Upper lobe of left lung (tissue), 6 donors: ENCODE data around the gene ELOVL1. TPM values are rescaled to one million over a fixed set of nuclear protein-coding genes. Genes with fewer than 3 reads are reported as not detected.

ENCODE experiments used
- ATAC-seq, 2 donors: fragments of 200-7000 bp; cut with Tn5 transposase; one replicate each; pipeline ENCODE4 v1.9.1; 2022; ENCODE audit warnings: mild to moderate bottlenecking in 2 of 2, moderate library complexity in 2 of 2; ENCODE audit not compliant: low FRiP score in 2 of 2
- DNase-seq, 2 donors: peaks; one replicate each; pipeline ENCODE4 v3.0.0-alpha.2; 2019 to 2020
- H3K27ac ChIP-seq, 4 donors: fragments of 200-600 bp; sonication (generic); one replicate each; pipeline ENCODE4 v1.5.1; 2016 to 2019
- H3K27me3 ChIP-seq, 4 donors: fragments of 200-600 bp; sonication (generic); one replicate each; pipeline ENCODE4 v1.5.1; 2017 to 2019
- H3K36me3 ChIP-seq, 4 donors: fragments of 200-600 bp; sonication (generic); one replicate each; pipeline ENCODE4 v1.5.1; 2016 to 2019
- H3K4me1 ChIP-seq, 4 donors: fragments of 200-600 bp; sonication (generic); one replicate each; pipeline ENCODE4 v1.5.1; 2018 to 2019
- H3K4me3 ChIP-seq, 4 donors: fragments of 200-600 bp; sonication (generic); one replicate each; pipeline ENCODE4 v1.5.1; 2017 to 2019; ENCODE audit warnings: mild to moderate bottlenecking in 2 of 4, moderate library complexity in 1 of 4
- H3K9me3 ChIP-seq, 4 donors: fragments of 200-600 bp; sonication (generic); one replicate each; pipeline ENCODE4 v1.5.1; 2018 to 2019
- EP300 ChIP-seq, 4 donors: sonication (generic); formaldehyde crosslinking; IDR thresholded peaks; one replicate each; pipeline ENCODE4 v1.5.1; 2017; ENCODE audit warnings: antibody characterized with exemption in 4 of 4, control low read depth in 2 of 4
- POLR2A ChIP-seq, 4 donors: fragments of 450-650 bp; IDR thresholded peaks; one replicate each; pipeline ENCODE4 v1.5.1; 2016 to 2017; ENCODE audit warnings: antibody characterized with exemption in 4 of 4, mild to moderate bottlenecking in 2 of 4
- POLR2AphosphoS5 ChIP-seq, 2 donors: sonication (generic); formaldehyde crosslinking; IDR thresholded peaks; one replicate each; pipeline ENCODE4 v1.5.1; 2017; ENCODE audit warnings: antibody characterized with exemption in 2 of 2
- WGBS, 2 donors: methylation state at CpG; one replicate each; pipeline ENCODE4 v1.1.5; 2017 to 2018; 5-methylcytosine and 5-hydroxymethylcytosine counted together
- total RNA-seq, 6 donors: library from RNA; depleted of rRNA in 4 of 6; stranded (reverse); fragments of >200 nt in 4 of 6; gene quantifications; one replicate each; pipeline versions ENCODE4 v1.1.0 to v1.2.1, GENCODE V29; 2016 to 2021
- TF ChIP-seq, protein P1 (sequence below), 6 experiments: fragments of 450-650 bp in 4 of 6; fragments of 200-600 bp in 2 of 6; sonication (generic) in 2 of 6; IDR thresholded peaks; one replicate each; pipeline ENCODE4 v1.5.1; 2016 to 2019; ENCODE audit warnings: antibody characterized with exemption in 6 of 6
- donor health status: DM: no; HTN: no; CAD: no; lungs with moderate emphysema.
- donor health status: DM: no; HTN: yes; CAD: no; lungs with severe emphysema.

Gene ELOVL1
- total RNA-seq, 6 donors from 2014 or later = 32.5 to 118 (median 72.0) TPM

DNA sequence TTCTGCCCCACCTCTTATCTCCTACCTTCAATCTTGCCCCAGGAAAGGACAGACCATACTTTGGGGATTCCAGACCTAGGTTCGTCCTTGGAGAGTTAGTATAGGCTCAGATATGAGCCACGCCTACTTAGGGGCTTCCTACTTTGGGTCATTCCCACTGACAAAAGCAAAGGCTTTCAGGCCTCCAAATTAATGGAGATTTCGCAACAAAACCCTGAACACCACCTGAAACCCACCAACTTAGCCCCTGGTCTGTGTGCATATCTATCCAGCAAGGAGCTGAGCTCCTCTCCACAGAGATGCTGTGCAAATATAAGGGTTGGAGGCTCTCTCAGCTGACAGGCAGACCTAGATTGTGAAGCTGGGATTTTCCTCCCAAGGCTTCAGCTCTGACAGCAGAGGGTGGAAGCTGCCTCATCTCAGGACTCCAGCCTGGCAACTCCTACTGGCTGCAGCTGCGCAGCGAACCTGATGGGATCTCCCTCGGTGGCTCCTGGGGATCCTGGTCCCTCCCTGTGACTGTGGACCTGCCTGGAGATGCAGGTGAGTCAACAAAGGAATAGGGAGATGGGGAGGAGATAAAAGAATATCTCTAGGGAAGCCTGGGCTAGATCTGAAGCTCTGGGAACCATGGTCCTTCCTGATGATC lies 28.1 kb downstream of the ELOVL1 start:
- 88% methylated on average over 4 to 6 of the region's 6 CpGs for WGBS, 2 donors
- peaks cover 0 to 9% (median 5%) of the 10 kb centered on the region in 4 donors for H3K4me1 ChIP-seq
- ATAC-seq (no peak), DNase-seq (no peak)
- no peak overlapping the region for H3K27ac ChIP-seq
- no peaks in the 10 kb centered on the region for H3K36me3 ChIP-seq
- no peak for TF ChIP-seq POLR2AphosphoS5 (IDR thresholded peaks at IDR 0.05)
- no peak for TF ChIP-seq POLR2A (IDR thresholded peaks at IDR 0.05)
- TF ChIP-seq, protein P1, sequence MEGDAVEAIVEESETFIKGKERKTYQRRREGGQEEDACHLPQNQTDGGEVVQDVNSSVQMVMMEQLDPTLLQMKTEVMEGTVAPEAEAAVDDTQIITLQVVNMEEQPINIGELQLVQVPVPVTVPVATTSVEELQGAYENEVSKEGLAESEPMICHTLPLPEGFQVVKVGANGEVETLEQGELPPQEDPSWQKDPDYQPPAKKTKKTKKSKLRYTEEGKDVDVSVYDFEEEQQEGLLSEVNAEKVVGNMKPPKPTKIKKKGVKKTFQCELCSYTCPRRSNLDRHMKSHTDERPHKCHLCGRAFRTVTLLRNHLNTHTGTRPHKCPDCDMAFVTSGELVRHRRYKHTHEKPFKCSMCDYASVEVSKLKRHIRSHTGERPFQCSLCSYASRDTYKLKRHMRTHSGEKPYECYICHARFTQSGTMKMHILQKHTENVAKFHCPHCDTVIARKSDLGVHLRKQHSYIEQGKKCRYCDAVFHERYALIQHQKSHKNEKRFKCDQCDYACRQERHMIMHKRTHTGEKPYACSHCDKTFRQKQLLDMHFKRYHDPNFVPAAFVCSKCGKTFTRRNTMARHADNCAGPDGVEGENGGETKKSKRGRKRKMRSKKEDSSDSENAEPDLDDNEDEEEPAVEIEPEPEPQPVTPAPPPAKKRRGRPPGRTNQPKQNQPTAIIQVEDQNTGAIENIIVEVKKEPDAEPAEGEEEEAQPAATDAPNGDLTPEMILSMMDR (IDR thresholded peaks at IDR 0.05) = no peak
- no peak for TF ChIP-seq EP300 (IDR thresholded peaks at IDR 0.05)
- no peak overlapping the region for H3K4me3 ChIP-seq
- no peaks in the 10 kb centered on the region for H3K27me3 ChIP-seq
- H3K9me3 ChIP-seq = no peaks in the 10 kb centered on the region

DNA sequence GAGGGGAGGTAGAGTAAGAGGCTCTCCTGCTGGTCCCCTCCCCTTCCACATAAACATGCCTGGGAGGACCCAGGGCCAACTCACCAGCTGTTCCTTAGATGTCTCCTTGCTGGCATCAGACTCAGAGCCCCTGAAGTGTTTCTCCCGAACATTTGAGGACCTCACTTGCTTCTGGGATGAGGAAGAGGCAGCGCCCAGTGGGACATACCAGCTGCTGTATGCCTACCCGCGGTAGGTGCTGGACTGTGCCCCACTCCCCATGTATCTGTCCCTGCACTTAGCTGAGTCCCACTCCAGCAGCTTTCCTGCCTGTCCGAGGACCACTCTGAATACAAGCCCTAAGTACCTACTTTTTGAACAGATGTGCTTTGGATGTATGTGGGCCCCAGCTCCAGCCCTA lies 29.8 kb downstream of the ELOVL1 start:
- WGBS, 2 donors = 76 to 80% methylated on average over 3 to 5 of the region's 5 CpGs
- no peaks in the 10 kb centered on the region for H3K9me3 ChIP-seq
- H3K4me3 ChIP-seq = no peak overlapping the region
- H3K27ac ChIP-seq = no peak overlapping the region
- H3K27me3 ChIP-seq = no peaks in the 10 kb centered on the region
- TF ChIP-seq POLR2A (IDR thresholded peaks at IDR 0.05) = no peak
- TF ChIP-seq, protein P1 (IDR thresholded peaks at IDR 0.05) = no peak
- no peak for TF ChIP-seq POLR2AphosphoS5 (IDR thresholded peaks at IDR 0.05)
- TF ChIP-seq EP300 (IDR thresholded peaks at IDR 0.05) = no peak
- no peaks in the 10 kb centered on the region for H3K36me3 ChIP-seq
- DNase-seq (no peak), ATAC-seq (no peak)
- no peaks in the 10 kb centered on the region for H3K4me1 ChIP-seq

DNA sequence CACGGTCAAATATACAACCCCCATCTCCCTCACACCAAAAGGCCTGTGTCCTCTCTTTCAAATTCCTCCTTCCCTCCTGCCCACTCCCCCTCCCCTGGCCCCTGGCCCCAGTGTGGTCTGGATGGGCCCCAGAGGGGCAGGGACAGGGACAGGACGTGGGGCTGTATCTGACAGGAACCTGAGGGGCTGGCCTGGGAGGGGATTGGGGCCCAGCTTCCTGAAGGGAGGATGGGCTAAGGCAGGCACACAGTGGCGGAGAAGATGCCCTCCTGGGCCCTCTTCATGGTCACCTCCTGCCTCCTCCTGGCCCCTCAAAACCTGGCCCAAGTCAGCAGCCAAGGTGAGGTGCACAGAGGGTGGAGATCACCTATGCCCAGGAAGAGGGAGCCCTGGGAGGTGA lies 30.2 kb downstream of the ELOVL1 start, which contains the start of gene MPL:
Gene MPL, plus strand, starts transcription at position 231 of the 400 bp plus-strand sequence. Its CDS starts 31 bp downstream, at position 262.
- H3K27me3 ChIP-seq = no peaks in the 10 kb centered on the region
- H3K27ac ChIP-seq = no peak within 1 kb of the TSS
- no peak for ATAC-seq
- H3K4me1 ChIP-seq = no peaks in the 10 kb centered on the region
- H3K4me3 ChIP-seq = no peak within 1 kb of the TSS
- WGBS, 2 donors = 70 to 80% methylated on average over 1 to 3 of the region's 3 CpGs
- TF ChIP-seq, protein P1 (IDR thresholded peaks at IDR 0.05) = no peak
- TF ChIP-seq EP300 (IDR thresholded peaks at IDR 0.05) (no peak), POLR2AphosphoS5 (IDR thresholded peaks at IDR 0.05) (no peak), POLR2A (IDR thresholded peaks at IDR 0.05) (no peak)
- no peaks in the 10 kb centered on the region for H3K9me3 ChIP-seq
- no peak for DNase-seq
- H3K36me3 ChIP-seq = no peaks in the 10 kb centered on the region

DNA sequence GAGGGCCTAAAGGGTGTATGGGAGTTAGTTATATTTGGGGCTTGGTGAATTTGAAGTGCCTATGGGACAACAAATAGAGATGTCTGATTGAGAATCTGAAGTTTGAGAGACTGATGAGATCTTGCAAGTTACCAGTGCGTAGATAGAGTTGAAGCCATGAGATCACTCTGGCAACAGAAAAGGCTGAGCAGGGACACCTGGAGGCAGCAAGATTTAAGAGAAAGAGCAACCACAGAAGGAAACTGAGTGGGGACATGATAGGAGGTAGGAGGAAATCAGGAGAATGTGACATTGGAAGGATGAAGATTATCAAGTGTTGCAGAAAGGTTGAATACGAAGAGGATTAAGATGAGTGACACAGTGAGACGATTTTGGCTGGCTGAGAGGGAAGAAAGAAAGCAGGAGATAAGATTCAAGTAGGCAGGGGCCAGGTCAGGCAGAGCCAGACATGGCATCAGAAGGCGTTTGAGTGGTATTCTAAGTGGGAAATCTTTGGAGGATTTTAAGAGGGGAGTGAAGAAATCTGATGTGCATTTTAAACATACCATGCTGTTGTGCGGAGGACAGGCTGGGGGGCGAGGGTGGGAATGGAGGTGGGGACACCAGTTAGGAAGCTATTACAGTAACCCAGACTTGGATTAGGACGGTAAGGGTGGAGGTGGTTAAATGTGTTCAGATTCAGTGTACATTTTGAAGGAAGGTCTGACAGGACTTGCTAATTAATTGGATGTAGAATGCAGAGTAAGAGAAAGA lies 33.2 kb downstream of the ELOVL1 start:
- no peak overlapping the region for H3K27ac ChIP-seq
- 73 to 76% methylated on average over 7 of the region's 7 CpGs for WGBS, 2 donors
- ATAC-seq (no peak), DNase-seq (no peak)
- TF ChIP-seq POLR2AphosphoS5 (IDR thresholded peaks at IDR 0.05) (no peak), EP300 (IDR thresholded peaks at IDR 0.05) (no peak), POLR2A (IDR thresholded peaks at IDR 0.05) (no peak)
- TF ChIP-seq, protein P1 (IDR thresholded peaks at IDR 0.05) = no peak
- H3K4me3 ChIP-seq = no peak overlapping the region
- no peaks in the 10 kb centered on the region for H3K27me3 ChIP-seq
- peaks cover 3 to 14% (median 12%) of the 10 kb centered on the region in 4 donors for H3K4me1 ChIP-seq
- no peaks in the 10 kb centered on the region for H3K36me3 ChIP-seq
- no peaks in the 10 kb centered on the region for H3K9me3 ChIP-seq
